Naive B cell (primary cell): ENCODE data around the gene WWTR1. TPM values are rescaled to one million over a fixed set of nuclear protein-coding genes. Genes with fewer than 3 reads are reported as not detected.

ENCODE experiments used
- ATAC-seq, 2 donors: fragments of 150-1000 bp; cut with Tn5 transposase; 2 replicates each; pipeline ENCODE4 v1.10.0; 2021; ENCODE audit warnings: low read depth in 2 of 2, mild to moderate bottlenecking in 2 of 2, moderate library complexity in 2 of 2
- DNase-seq: peaks from one replicate; pipeline ENCODE4 v3.0.0; 2022
- H3K27ac Mint-ChIP-seq, 6 donors: one replicate each; pipeline ENCODE4 v1.8.0; 2020 to 2022; ENCODE audit warnings: mild to moderate bottlenecking in 6 of 6, mixed read lengths in 6 of 6, moderate library complexity in 5 of 6, inconsistent platforms in 2 of 6
- H3K27me3 Mint-ChIP-seq, 3 donors: one replicate each; pipeline ENCODE4 v1.8.0; 2021 to 2022; ENCODE audit warnings: mixed read lengths in 3 of 3, mild to moderate bottlenecking in 1 of 3
- H3K36me3 Mint-ChIP-seq, 2 donors: one replicate each; pipeline ENCODE4 v1.8.0; 2020 to 2022; ENCODE audit warnings: mixed read lengths in 2 of 2, inconsistent platforms in 1 of 2, mild to moderate bottlenecking in 1 of 2
- H3K4me1 Mint-ChIP-seq, 3 donors: one replicate each; pipeline ENCODE4 v1.8.0; 2020 to 2022; ENCODE audit warnings: mixed read lengths in 3 of 3, inconsistent platforms in 1 of 3, mild to moderate bottlenecking in 1 of 3, moderate library complexity in 1 of 3
- H3K4me3 Mint-ChIP-seq, 8 donors: one replicate each; pipeline ENCODE4 v1.8.0; 2020 to 2022; ENCODE audit warnings: mild to moderate bottlenecking in 8 of 8, mixed read lengths in 8 of 8, moderate library complexity in 8 of 8, inconsistent platforms in 2 of 8
- H3K9me3 Mint-ChIP-seq, 7 donors: one replicate each; pipeline ENCODE4 v1.8.0; 2020 to 2022; ENCODE audit warnings: mixed read lengths in 7 of 7, mild to moderate bottlenecking in 5 of 7, inconsistent platforms in 2 of 7, moderate library complexity in 1 of 7
- polyA plus RNA-seq, 6 donors: library from polyadenylated mRNA; unstranded; fragments of 300-500 nt; fragmentation: Illumina TruSeq; gene quantifications; one replicate each; pipeline ENCODE4 v1.2.3, GENCODE V29; 2021; ENCODE audit warnings: low read depth in 6 of 6

Gene WWTR1
- polyA plus RNA-seq, 6 donors from 2014 or later = 0.61 TPM; not detected in 5

GRCh38 chr3:149534082-149534481 lies 123.7 kb downstream of the WWTR1 start:
- H3K4me3 Mint-ChIP-seq = peak overlapping the region in 1 of 8 donors; percentile 41
- H3K27ac Mint-ChIP-seq = no peak overlapping the region
- H3K27me3 Mint-ChIP-seq = no peaks in the 10 kb centered on the region
- H3K9me3 Mint-ChIP-seq = no peaks in the 10 kb centered on the region
- ATAC-seq = no peak
- H3K36me3 Mint-ChIP-seq = no peaks in the 10 kb centered on the region
- no peak for DNase-seq
- peaks cover 9 to 19% (median 13%) of the 10 kb centered on the region in 3 donors for H3K4me1 Mint-ChIP-seq

GRCh38 chr3:149532489-149533180 lies 125.2 kb downstream of the WWTR1 start:
- Mint-ChIP-seq H3K4me1 (peaks cover 9 to 19% (median 13%) of the 10 kb centered on the region in 3 donors), H3K4me3 (peak overlapping the region; percentile 24 to 87 (median 73)), H3K27me3 (no peaks in the 10 kb centered on the region), H3K9me3 (no peaks in the 10 kb centered on the region), H3K27ac (peak overlapping the region; percentile 39 to 92 (median 70)), H3K36me3 (no peaks in the 10 kb centered on the region)
- DNase-seq (no peak), ATAC-seq (peak; percentile 25 to 57)

- Mint-ChIP-seq H3K36me3 (no peaks in the 10 kb centered on the region), H3K9me3 (no peaks in the 10 kb centered on the region), H3K27ac (no peak overlapping the region), H3K4me3 (no peak overlapping the region), H3K4me1 (peaks cover 9 to 19% (median 13%) of the 10 kb centered on the region in 3 donors), H3K27me3 (peaks cover 0 to 14% (median under 1%) of the 10 kb centered on the region in 3 donors)
- DNase-seq (no peak), ATAC-seq (no peak)
Measured at GRCh38 chr3:149529099-149529498, 128.7 kb downstream of the WWTR1 start.

- Mint-ChIP-seq H3K9me3 (no peaks in the 10 kb centered on the region), H3K4me3 (no peak overlapping the region), H3K27me3 (peaks cover 0 to 19% (median 7%) of the 10 kb centered on the region in 3 donors), H3K36me3 (no peaks in the 10 kb centered on the region), H3K4me1 (peaks cover 9 to 19% (median 13%) of the 10 kb centered on the region in 3 donors), H3K27ac (no peak overlapping the region)
- no peak for ATAC-seq
- DNase-seq = no peak
Measured at GRCh38 chr3:149528340-149528650, 129.5 kb downstream of the WWTR1 start.

- no peaks in the 10 kb centered on the region for H3K9me3 Mint-ChIP-seq
- no peaks in the 10 kb centered on the region for H3K36me3 Mint-ChIP-seq
- H3K27ac Mint-ChIP-seq = peak overlapping the region in 1 of 6 donors; percentile 29
- H3K27me3 Mint-ChIP-seq = peaks cover 0 to 19% (median 7%) of the 10 kb centered on the region in 3 donors
- no peak for DNase-seq
- ATAC-seq = no peak
- H3K4me3 Mint-ChIP-seq = no peak overlapping the region
- peaks cover 3 to 14% (median 8%) of the 10 kb centered on the region in 3 donors for H3K4me1 Mint-ChIP-seq
Measured at GRCh38 chr3:149527531-149528339, 130.1 kb downstream of the WWTR1 start.

GRCh38 chr3:149523512-149524299 lies 134.1 kb downstream of the WWTR1 start:
- Mint-ChIP-seq H3K36me3 (no peaks in the 10 kb centered on the region), H3K9me3 (no peaks in the 10 kb centered on the region), H3K27ac (no peak overlapping the region), H3K27me3 (peaks cover 0 to 19% (median 7%) of the 10 kb centered on the region in 3 donors), H3K4me3 (no peak overlapping the region), H3K4me1 (no peaks in the 10 kb centered on the region)
- DNase-seq (no peak), ATAC-seq (no peak)

GRCh38 chr3:149519912-149520311 lies 137.9 kb downstream of the WWTR1 start:
- Mint-ChIP-seq H3K4me3 (no peak overlapping the region), H3K36me3 (no peaks in the 10 kb centered on the region), H3K27me3 (peaks cover under 1 to 18% (median 7%) of the 10 kb centered on the region in 3 donors), H3K27ac (no peak overlapping the region), H3K9me3 (no peaks in the 10 kb centered on the region), H3K4me1 (no peaks in the 10 kb centered on the region)
- ATAC-seq (no peak), DNase-seq (no peak)

- Mint-ChIP-seq H3K27ac (no peak overlapping the region), H3K4me1 (peaks cover 0 to 7% (median 0%) of the 10 kb centered on the region in 3 donors), H3K36me3 (no peaks in the 10 kb centered on the region), H3K4me3 (peak overlapping the region in 1 of 8 donors; percentile 7), H3K27me3 (peaks cover 4 to 17% (median 12%) of the 10 kb centered on the region in 3 donors), H3K9me3 (no peaks in the 10 kb centered on the region)
- ATAC-seq = no peak
- DNase-seq = no peak
Measured at GRCh38 chr3:149516920-149517319, 140.9 kb downstream of the WWTR1 start.

GRCh38 chr3:149515249-149515648 lies 142.6 kb downstream of the WWTR1 start:
- ATAC-seq = no peak
- no peaks in the 10 kb centered on the region for H3K36me3 Mint-ChIP-seq
- peaks cover 4 to 22% (median 21%) of the 10 kb centered on the region in 3 donors for H3K27me3 Mint-ChIP-seq

GRCh38 chr3:149514471-149514870 lies 143.4 kb downstream of the WWTR1 start:
- no peak overlapping the region for H3K4me3 Mint-ChIP-seq
- no peak for ATAC-seq

More at GRCh38 chr3:149515249-149515648, 142.6 kb downstream of the WWTR1 start:
- Mint-ChIP-seq H3K4me1 (peaks cover 0 to 7% (median 0%) of the 10 kb centered on the region in 3 donors), H3K4me3 (no peak overlapping the region), H3K9me3 (no peaks in the 10 kb centered on the region), H3K27ac (no peak overlapping the region)
- no peak for DNase-seq

GRCh38 chr3:149512073-149512782 lies 145.6 kb downstream of the WWTR1 start:
- peaks cover 4 to 22% (median 22%) of the 10 kb centered on the region in 3 donors for H3K27me3 Mint-ChIP-seq
- peaks cover 0 to 20% (median 10%) of the 10 kb centered on the region in 3 donors for H3K4me1 Mint-ChIP-seq
- peak in 1 of 2 donors; percentile 35 for ATAC-seq
- no peak overlapping the region for H3K27ac Mint-ChIP-seq
- H3K9me3 Mint-ChIP-seq = no peaks in the 10 kb centered on the region
- H3K36me3 Mint-ChIP-seq = no peaks in the 10 kb centered on the region
- DNase-seq = peak; percentile 8
- H3K4me3 Mint-ChIP-seq = no peak overlapping the region

More at GRCh38 chr3:149514471-149514870, 143.4 kb downstream of the WWTR1 start:
- peaks cover 0 to 7% (median 0%) of the 10 kb centered on the region in 3 donors for H3K4me1 Mint-ChIP-seq
- H3K36me3 Mint-ChIP-seq = no peaks in the 10 kb centered on the region
- no peaks in the 10 kb centered on the region for H3K9me3 Mint-ChIP-seq
- DNase-seq = no peak
- peaks cover 4 to 22% (median 21%) of the 10 kb centered on the region in 3 donors for H3K27me3 Mint-ChIP-seq
- no peak overlapping the region for H3K27ac Mint-ChIP-seq

- Mint-ChIP-seq H3K4me1 (peaks cover 0 to 20% (median 10%) of the 10 kb centered on the region in 3 donors), H3K9me3 (no peaks in the 10 kb centered on the region), H3K4me3 (no peak overlapping the region), H3K27me3 (peaks cover 8 to 29% (median 25%) of the 10 kb centered on the region in 3 donors), H3K27ac (no peak overlapping the region), H3K36me3 (no peaks in the 10 kb centered on the region)
- DNase-seq (no peak), ATAC-seq (no peak)
Measured at GRCh38 chr3:149511040-149511626, 146.7 kb downstream of the WWTR1 start.
